AG04450 (cell line): Measurements from ENCODE around the gene RTN4. TPM values are rescaled to one million over a fixed set of nuclear protein-coding genes. Genes with fewer than 3 reads are reported as not detected.

Source experiments
- CTCF ChIA-PET: fragments of 300-600, 350-600 bp; formaldehyde crosslinking; extraction: SDS; loops from one replicate; lab custom pipeline; 2022; ENCODE audit warnings: antibody characterized with exemption, inconsistent platforms; lab: Charles Lee
- POLR2A ChIA-PET: fragments of 350-600 bp; formaldehyde crosslinking; extraction: SDS; loops from one replicate; lab custom pipeline; 2021; ENCODE audit warnings: antibody characterized with exemption, inconsistent platforms; lab: Yijun Ruan, JAX
- DNase-seq: peaks from one replicate; pipeline ENCODE4 v3.0.0-alpha.2; 2011; ENCODE audit warnings: low read depth, low spot score
- H3K27ac ChIP-seq: one replicate; pipeline ENCODE4 v1.5.1; 2012; ENCODE audit warnings: low read depth, low read length, control low read depth
- H3K27me3 ChIP-seq: one replicate; pipeline ENCODE4 v1.6.0; 2012; ENCODE audit warnings: low read length; ENCODE audit not compliant: control insufficient read depth, insufficient read depth
- H3K4me3 ChIP-seq: 2 replicates; pipeline ENCODE4 v1.5.1; 2011; ENCODE audit warnings: mild to moderate bottlenecking, low read depth, low read length, control low read depth
- H3K9me3 ChIP-seq: 2 replicates; pipeline ENCODE4 v1.5.1; 2012; ENCODE audit warnings: low read length; ENCODE audit not compliant: control insufficient read depth, insufficient read depth
- CTCF ChIP-seq: IDR thresholded peaks from 2 replicates; pipeline ENCODE4 v1.5.1; 2011; ENCODE audit warnings: low read depth, low read length, control low read depth, inconsistent platforms
- polyA plus RNA-seq: library from polyadenylated mRNA; depleted of rRNA; stranded (reverse); fragments of >200 nt; gene quantifications from 2 replicates; pipeline ENCODE4 v1.2.3, GENCODE V29; 2011

Gene RTN4
- polyA plus RNA-seq, 1 experiment, result 668 TPM

GRCh38 chr2:54968561-54969218, 81.6 kb downstream of the RTN4 start:
- ChIA-PET POLR2A (interaction anchor here (0.7 kb wide), 1 partner anchor 8 kb away, joined by 3 read pairs; no protein-coding TSS in a partner anchor), CTCF (interaction anchor here (0.5 to 1.4 kb wide), 3 partner anchors 69 to 206 kb away, joined by 3 to 5 read pairs (median 4); no protein-coding TSS in a partner anchor)
- DNase-seq, result no peak
- Histone ChIP-seq H3K27ac (no peak overlapping the region), H3K9me3 (no peaks in the 10 kb centered on the region), H3K27me3 (no peaks in the 10 kb centered on the region), H3K4me3 (no peak overlapping the region)
- no peak for TF ChIP-seq CTCF

- DNase-seq, result no peak
- no peaks in the 10 kb centered on the region for H3K9me3 ChIP-seq
- no peak overlapping the region for H3K4me3 ChIP-seq
- ChIA-PET POLR2A (no interaction called here), CTCF (interaction anchor here (1.0 kb wide), 1 partner anchor 207 kb away, joined by 3 read pairs; no protein-coding TSS in a partner anchor)
- no peak for TF ChIP-seq CTCF
- no peak overlapping the region for H3K27ac ChIP-seq
- H3K27me3 ChIP-seq, result no peaks in the 10 kb centered on the region
Measured at GRCh38 chr2:54967759-54968365, 82.4 kb downstream of the RTN4 start.

- no peak for DNase-seq
- H3K27ac ChIP-seq, result no peak overlapping the region
- no peak overlapping the region for H3K4me3 ChIP-seq
- POLR2A ChIA-PET, result no interaction called here
- H3K9me3 ChIP-seq, result no peaks in the 10 kb centered on the region; the same call in 1 of the 2 replicates
- no peak for TF ChIP-seq CTCF
- CTCF ChIA-PET, result no interaction called here
- H3K27me3 ChIP-seq, result no peaks in the 10 kb centered on the region
Measured at GRCh38 chr2:54967269-54967668, 83.0 kb downstream of the RTN4 start.

DNA sequence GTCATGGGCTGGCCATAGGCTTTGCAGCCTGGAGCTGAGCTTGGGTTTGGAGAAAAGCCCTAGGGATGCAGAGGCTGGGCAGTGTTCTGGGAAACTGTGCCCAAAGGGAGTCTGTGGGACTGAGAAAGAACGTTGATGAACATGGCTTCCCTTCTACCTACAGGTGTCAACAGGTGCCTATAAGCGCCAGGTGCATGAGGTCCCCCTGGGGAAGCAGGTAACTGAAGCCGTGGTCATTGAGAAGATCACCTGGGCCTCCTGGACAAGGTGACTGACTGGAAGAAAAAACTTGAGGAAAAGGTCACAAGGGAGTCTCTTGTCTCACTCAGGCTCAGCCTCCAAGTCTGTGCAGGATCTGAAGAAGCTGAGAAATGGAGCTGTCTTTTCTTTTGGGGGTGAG, 83.4 kb downstream of the RTN4 start:
- Histone ChIP-seq H3K9me3 (no peaks in the 10 kb centered on the region; the same call in 1 of the 2 replicates), H3K27ac (no peak overlapping the region), H3K27me3 (no peaks in the 10 kb centered on the region), H3K4me3 (no peak overlapping the region)
- TF ChIP-seq CTCF, result no peak
- DNase-seq, result no peak
- CTCF ChIA-PET, result no interaction called here
- POLR2A ChIA-PET, result no interaction called here
